Naive thymus-derived CD4-positive, alpha-beta T cell (primary cell): ENCODE results near the gene CREM. TPM values are rescaled to one million over a fixed set of nuclear protein-coding genes. Genes with fewer than 3 reads are reported as not detected.

ENCODE experiments used
- ATAC-seq: fragments of 150-1000 bp; cut with Tn5 transposase; 2 replicates; pipeline ENCODE4 v1.10.0; 2021; ENCODE audit warnings: mild to moderate bottlenecking, moderate library complexity
- CTCF ChIA-PET: fragments of 350-600 bp; sonication (Branson Sonifier 250); formaldehyde crosslinking; loops from one replicate; lab custom pipeline; 2021; ENCODE audit warnings: antibody characterized with exemption; lab: Charles Lee
- POLR2A ChIA-PET: fragments of 350-600 bp; sonication (Branson Sonifier 250); formaldehyde crosslinking; loops from one replicate; lab custom pipeline; 2021; ENCODE audit warnings: antibody characterized with exemption, inconsistent platforms; lab: Charles Lee
- DNase-seq, 9 donors: peaks; one replicate each; pipeline versions ENCODE4 v3.0.0 to v3.0.0-alpha.2; 2020 to 2022; ENCODE audit warnings: mixed read lengths in 1 of 9
- H3K27ac ChIP-seq: one replicate; pipeline ENCODE4 v1.7.0; 2013; ENCODE audit warnings: mild to moderate bottlenecking, low read depth, low read length, moderate library complexity
- H3K27me3 ChIP-seq, 2 donors: one replicate each; pipeline ENCODE4 v1.7.0; 2013; ENCODE audit warnings: low read length in 2 of 2, mild to moderate bottlenecking in 2 of 2, moderate library complexity in 2 of 2; ENCODE audit not compliant: control insufficient read depth in 2 of 2, insufficient read depth in 2 of 2
- H3K36me3 ChIP-seq, 3 experiments: 1 replicate in 2 of 3; 2 replicates in 1 of 3; pipeline ENCODE4 v1.7.0; 2013; ENCODE audit warnings: low read length in 3 of 3, mild to moderate bottlenecking in 3 of 3, moderate library complexity in 1 of 3; ENCODE audit not compliant: insufficient read depth in 3 of 3, control insufficient read depth in 2 of 3
- H3K4me1 ChIP-seq, 2 donors: one replicate each; pipeline ENCODE4 v1.7.0; 2013; ENCODE audit warnings: low read length in 2 of 2, mild to moderate bottlenecking in 2 of 2, moderate library complexity in 1 of 2; ENCODE audit not compliant: control insufficient read depth in 2 of 2, insufficient read depth in 2 of 2
- H3K4me3 ChIP-seq: 2 replicates; pipeline ENCODE4 v1.7.0; 2013; ENCODE audit warnings: mild to moderate bottlenecking, low read length
- H3K9me3 ChIP-seq, 3 experiments: 1 replicate in 2 of 3; 2 replicates in 1 of 3; pipeline ENCODE4 v1.7.0; 2013; ENCODE audit warnings: low read length in 3 of 3; ENCODE audit not compliant: control insufficient read depth in 2 of 3
- H3K27ac Mint-ChIP-seq, 9 donors: one replicate each; pipeline ENCODE4 v1.8.0; 2020 to 2022; ENCODE audit warnings: mixed read lengths in 9 of 9, mild to moderate bottlenecking in 8 of 9, moderate library complexity in 5 of 9, inconsistent platforms in 2 of 9
- H3K27me3 Mint-ChIP-seq, 5 donors: one replicate each; pipeline ENCODE4 v1.8.0; 2021 to 2022; ENCODE audit warnings: mixed read lengths in 5 of 5, mild to moderate bottlenecking in 1 of 5
- H3K36me3 Mint-ChIP-seq, 5 donors: one replicate each; pipeline ENCODE4 v1.8.0; 2020 to 2022; ENCODE audit warnings: mixed read lengths in 5 of 5, mild to moderate bottlenecking in 3 of 5, inconsistent platforms in 1 of 5
- H3K4me1 Mint-ChIP-seq, 7 donors: one replicate each; pipeline ENCODE4 v1.8.0; 2020 to 2022; ENCODE audit warnings: mixed read lengths in 7 of 7, mild to moderate bottlenecking in 3 of 7, inconsistent platforms in 1 of 7
- H3K4me3 Mint-ChIP-seq, 10 donors: one replicate each; pipeline ENCODE4 v1.8.0; 2020 to 2022; ENCODE audit warnings: mild to moderate bottlenecking in 10 of 10, mixed read lengths in 10 of 10, moderate library complexity in 6 of 10, inconsistent platforms in 2 of 10
- H3K9me3 Mint-ChIP-seq, 11 donors: one replicate each; pipeline ENCODE4 v1.8.0; 2020 to 2022; ENCODE audit warnings: mixed read lengths in 11 of 11, mild to moderate bottlenecking in 4 of 11, inconsistent platforms in 1 of 11, moderate library complexity in 1 of 11
- intact Hi-C, 2 donors: fragments of 100-400 bp; cut with micrococcal nuclease; formaldehyde crosslinking; loops; one replicate each; pipeline ENCODE4 v1.15.1; 2023
- polyA plus RNA-seq, 2 donors: library from polyadenylated mRNA; unstranded; fragments of 300-500 nt; fragmentation: Illumina TruSeq; gene quantifications; one replicate each; pipeline ENCODE4 v1.2.3, GENCODE V29; 2021
- total RNA-seq, 6 experiments: library from RNA in 5 of 6; stranded (reverse) in 5 of 6; gene quantifications; 1 replicate in 5 of 6; 2 replicates in 1 of 6; pipeline ENCODE4 v1.2.3 and lab custom pipeline; 2021 to 2026

The CREM gene
- total and polyA plus RNA-seq, 7 experiments from 2014 or later, result 13.3 to 76.2 (median 19.7) TPM

GRCh38 chr10:35246770-35247343, 120.2 kb downstream of the CREM start:
- no peaks in the 10 kb centered on the region for H3K4me1 Mint-ChIP-seq
- Histone ChIP-seq H3K36me3 (no peaks in the 10 kb centered on the region), H3K4me1 (no peaks in the 10 kb centered on the region), H3K4me3 (no peak overlapping the region), H3K27me3 (no peaks in the 10 kb centered on the region), H3K27ac (no peak overlapping the region), H3K9me3 (no peaks in the 10 kb centered on the region)
- H3K9me3 Mint-ChIP-seq, result peaks cover 0 to 2% (median 0%) of the 10 kb centered on the region in 11 donors
- DNase-seq (no peak), ATAC-seq (no peak)
- H3K27ac Mint-ChIP-seq, result no peak overlapping the region
- POLR2A ChIA-PET, result no interaction called here
- H3K27me3 Mint-ChIP-seq, result peaks cover 0 to 5% (median 0%) of the 10 kb centered on the region in 5 donors
- no peak overlapping the region for H3K4me3 Mint-ChIP-seq
- intact Hi-C loops, result loop anchor here in 1 of 2 donors (10.0 kb wide), 1 partner anchor 318 kb away; no protein-coding TSS in a partner anchor
- CTCF ChIA-PET, result no interaction called here
- H3K36me3 Mint-ChIP-seq, result peaks cover 0 to 4% (median 0%) of the 10 kb centered on the region in 5 donors

GRCh38 chr10:35251373-35252100, 124.9 kb downstream of the CREM start:
- ChIA-PET CTCF (no interaction called here), POLR2A (no interaction called here)
- peaks cover 0 to 6% (median 0%) of the 10 kb centered on the region in 5 donors for H3K27me3 Mint-ChIP-seq
- no peak overlapping the region for H3K4me3 Mint-ChIP-seq
- H3K36me3 Mint-ChIP-seq, result peaks cover 0 to 5% (median 0%) of the 10 kb centered on the region in 5 donors
- no peaks in the 10 kb centered on the region for H3K27me3 ChIP-seq
- ATAC-seq (no peak), DNase-seq (no peak)
- H3K4me1 Mint-ChIP-seq, result no peaks in the 10 kb centered on the region
- no peak overlapping the region for H3K27ac ChIP-seq
- H3K4me1 ChIP-seq, result no peaks in the 10 kb centered on the region
- H3K9me3 ChIP-seq, result no peaks in the 10 kb centered on the region
- H3K9me3 Mint-ChIP-seq, result peaks cover 0 to 6% (median 2%) of the 10 kb centered on the region in 11 donors
- peak overlapping the region in 1 of 9 donors; percentile 26 for H3K27ac Mint-ChIP-seq
- H3K4me3 ChIP-seq, result no peak overlapping the region
- intact Hi-C loops, result no loop called here
- H3K36me3 ChIP-seq, result no peaks in the 10 kb centered on the region

GRCh38 chr10:35257057-35257983, 130.7 kb downstream of the CREM start:
- no peaks in the 10 kb centered on the region for H3K36me3 ChIP-seq
- ChIA-PET CTCF (no interaction called here), POLR2A (no interaction called here)
- H3K9me3 Mint-ChIP-seq, result peaks cover 9 to 38% (median 18%) of the 10 kb centered on the region in 11 donors
- no peak for ATAC-seq
- no peak for DNase-seq
- peaks cover 0 to 9% (median 1%) of the 10 kb centered on the region in 5 donors for H3K36me3 Mint-ChIP-seq
- H3K9me3 ChIP-seq, result peaks cover 0 to 12% (median 0%) of the 10 kb centered on the region in 3 experiments
- H3K27ac Mint-ChIP-seq, result peak overlapping the region in 1 of 9 donors; percentile 12
- H3K4me3 ChIP-seq, result no peak overlapping the region
- H3K27me3 ChIP-seq, result no peaks in the 10 kb centered on the region
- H3K4me1 Mint-ChIP-seq, result peaks cover 0 to 3% (median 0%) of the 10 kb centered on the region in 7 donors
- H3K27me3 Mint-ChIP-seq, result peaks cover 0 to 11% (median 0%) of the 10 kb centered on the region in 5 donors
- intact Hi-C loops, result no loop called here
- H3K4me3 Mint-ChIP-seq, result no peak overlapping the region
- H3K27ac ChIP-seq, result no peak overlapping the region
- H3K4me1 ChIP-seq, result no peaks in the 10 kb centered on the region

GRCh38 chr10:35259769-35260397, 133.2 kb downstream of the CREM start:
- H3K27me3 ChIP-seq, result no peaks in the 10 kb centered on the region
- ChIA-PET CTCF (no interaction called here), POLR2A (no interaction called here)
- no peak overlapping the region for H3K27ac ChIP-seq
- Mint-ChIP-seq H3K27ac (no peak overlapping the region), H3K27me3 (peaks cover 0 to 11% (median 0%) of the 10 kb centered on the region in 5 donors), H3K4me3 (no peak overlapping the region), H3K9me3 (peaks cover 9 to 38% (median 18%) of the 10 kb centered on the region in 11 donors), H3K36me3 (peaks cover 0 to 9% (median 1%) of the 10 kb centered on the region in 5 donors), H3K4me1 (peaks cover 0 to 3% (median 0%) of the 10 kb centered on the region in 7 donors)
- ATAC-seq, result no peak
- peaks cover 0 to 12% (median 0%) of the 10 kb centered on the region in 3 experiments for H3K9me3 ChIP-seq
- H3K4me1 ChIP-seq, result no peaks in the 10 kb centered on the region
- H3K4me3 ChIP-seq, result no peak overlapping the region
- no peaks in the 10 kb centered on the region for H3K36me3 ChIP-seq
- no peak for DNase-seq
- intact Hi-C loops, result no loop called here

- Histone ChIP-seq H3K4me3 (no peak overlapping the region), H3K27me3 (no peaks in the 10 kb centered on the region), H3K36me3 (no peaks in the 10 kb centered on the region), H3K27ac (no peak overlapping the region), H3K9me3 (peaks cover 0 to 8% (median 0%) of the 10 kb centered on the region in 3 experiments), H3K4me1 (no peaks in the 10 kb centered on the region)
- no peak for ATAC-seq
- peaks cover 4 to 23% (median 11%) of the 10 kb centered on the region in 11 donors for H3K9me3 Mint-ChIP-seq
- no peak overlapping the region for H3K27ac Mint-ChIP-seq
- H3K36me3 Mint-ChIP-seq, result peaks cover 0 to 4% (median 0%) of the 10 kb centered on the region in 5 donors
- POLR2A ChIA-PET, result no interaction called here
- H3K27me3 Mint-ChIP-seq, result peaks cover 0 to 7% (median 3%) of the 10 kb centered on the region in 5 donors
- no peak for DNase-seq
- peaks cover 0 to 3% (median 0%) of the 10 kb centered on the region in 7 donors for H3K4me1 Mint-ChIP-seq
- intact Hi-C loops, result no loop called here
- H3K4me3 Mint-ChIP-seq, result no peak overlapping the region
- CTCF ChIA-PET, result no interaction called here
Observed at GRCh38 chr10:35262436-35262835, 135.8 kb downstream of the CREM start.
